Parathyroid adenoma (tissue), 2 donors: ENCODE results near the gene NCOA1.

Experiments
- H2AFZ ChIP-seq: fragments of 300-600 bp; sonication (generic); one replicate; pipeline ENCODE4 v1.7.0; 2017; ENCODE audit warnings: antibody characterized with exemption, mild to moderate bottlenecking
- H3K27ac ChIP-seq: fragments of 300-600 bp; sonication (generic); one replicate; pipeline ENCODE4 v1.7.0; 2017
- H3K27me3 ChIP-seq: fragments of 300-600 bp; sonication (generic); one replicate; pipeline ENCODE4 v1.7.0; 2017; ENCODE audit warnings: low read length; ENCODE audit not compliant: control insufficient read depth, insufficient read depth
- H3K36me3 ChIP-seq: fragments of 300-600 bp; sonication (generic); one replicate; pipeline ENCODE4 v1.7.0; 2017; ENCODE audit warnings: low read length; ENCODE audit not compliant: control insufficient read depth, insufficient read depth
- H3K4me1 ChIP-seq: fragments of 300-600 bp; sonication (generic); one replicate; pipeline ENCODE4 v1.7.0; 2017; ENCODE audit warnings: control low read depth
- H3K4me2 ChIP-seq: fragments of 300-600 bp; sonication (generic); one replicate; pipeline ENCODE4 v1.7.0; 2017; ENCODE audit warnings: low read length
- H3K4me3 ChIP-seq: fragments of 300-600 bp; sonication (generic); one replicate; pipeline ENCODE4 v1.7.0; 2017; ENCODE audit warnings: low read depth, low read length
- H3K79me2 ChIP-seq: fragments of 300-600 bp; sonication (generic); one replicate; pipeline ENCODE4 v1.7.0; 2017; ENCODE audit warnings: control low read depth
- H3K9ac ChIP-seq: fragments of 300-600 bp; sonication (generic); one replicate; pipeline ENCODE4 v1.7.0; 2017; ENCODE audit warnings: mild to moderate bottlenecking
- H3K9me3 ChIP-seq: fragments of 300-600 bp; sonication (generic); one replicate; pipeline ENCODE4 v1.7.0; 2017; ENCODE audit warnings: low read length; ENCODE audit not compliant: control insufficient read depth
- CTCF ChIP-seq: fragments of 300-600 bp; sonication (generic); IDR thresholded peaks from one replicate; pipeline ENCODE4 v1.7.0; 2017; ENCODE audit warnings: antibody characterized with exemption, mild to moderate bottlenecking
- donor health status: primary hyperparathyroidism.

NCOA1 gene

GRCh38 chr2:24490690-24491541 lies at the start of gene NCOA1:
TSS of gene NCOA1 (plus strand) at chr2:24491254. CDS start at chr2:24658678, 167,424 bp downstream.
- peaks cover 7% of the 10 kb centered on the region for H3K4me1 ChIP-seq
- peaks cover 17% of the 10 kb centered on the region for H3K79me2 ChIP-seq
- H3K36me3 ChIP-seq = no peaks in the 10 kb centered on the region

GRCh38 chr2:24448797-24449196 lies 42.3 kb upstream of the NCOA1 start:
- no peak overlapping the region for H2AFZ ChIP-seq
- no peak overlapping the region for H3K4me2 ChIP-seq
- no peaks in the 10 kb centered on the region for H3K36me3 ChIP-seq
- TF ChIP-seq CTCF = no peak
- H3K4me1 ChIP-seq = peaks cover 2% of the 10 kb centered on the region
- no peaks in the 10 kb centered on the region for H3K27me3 ChIP-seq
- no peak overlapping the region for H3K9ac ChIP-seq
- H3K9me3 ChIP-seq = no peaks in the 10 kb centered on the region
- H3K79me2 ChIP-seq = no peaks in the 10 kb centered on the region
- no peak overlapping the region for H3K27ac ChIP-seq
- no peak overlapping the region for H3K4me3 ChIP-seq

More at GRCh38 chr2:24490690-24491541, at the start of gene NCOA1:
- Histone ChIP-seq H3K9ac (peak within 1 kb of the TSS; percentile 71), H3K4me2 (peak within 1 kb of the TSS; percentile 69), H3K9me3 (no peaks in the 10 kb centered on the region), H3K27ac (peak within 1 kb of the TSS; percentile 95), H3K27me3 (no peaks in the 10 kb centered on the region), H3K4me3 (peak within 1 kb of the TSS; percentile 72), H2AFZ (peak within 1 kb of the TSS; percentile 94)
- TF ChIP-seq CTCF = peak; percentile 18

GRCh38 chr2:24449344-24449743 lies 41.7 kb upstream of the NCOA1 start:
- H3K4me1 ChIP-seq = peaks cover 2% of the 10 kb centered on the region

GRCh38 chr2:24451805-24452501 lies 39.1 kb upstream of the NCOA1 start:
- TF ChIP-seq CTCF = no peak
- H3K27ac ChIP-seq = no peak overlapping the region
- H3K9ac ChIP-seq = no peak overlapping the region
- no peak overlapping the region for H3K4me3 ChIP-seq
- no peaks in the 10 kb centered on the region for H3K27me3 ChIP-seq
- no peak overlapping the region for H2AFZ ChIP-seq
- H3K9me3 ChIP-seq = no peaks in the 10 kb centered on the region
- H3K36me3 ChIP-seq = no peaks in the 10 kb centered on the region
- no peaks in the 10 kb centered on the region for H3K79me2 ChIP-seq
- H3K4me2 ChIP-seq = no peak overlapping the region
- peaks cover 2% of the 10 kb centered on the region for H3K4me1 ChIP-seq

More at GRCh38 chr2:24449344-24449743, 41.7 kb upstream of the NCOA1 start:
- Histone ChIP-seq H3K36me3 (no peaks in the 10 kb centered on the region), H3K4me3 (no peak overlapping the region), H3K27me3 (no peaks in the 10 kb centered on the region), H2AFZ (no peak overlapping the region), H3K4me2 (no peak overlapping the region), H3K9me3 (no peaks in the 10 kb centered on the region), H3K79me2 (no peaks in the 10 kb centered on the region), H3K27ac (no peak overlapping the region), H3K9ac (no peak overlapping the region)
- no peak for TF ChIP-seq CTCF
